NK-92 (cell line): ENCODE data around the gene ALS2CL.
A peak's percentile ranks its signal among the peaks of the same experiment; 100 is the strongest.
"Not testable (repeated sequence)": the region's sequence is repeated elsewhere in the genome, so short reads cannot be mapped to it uniquely, and the experiment has no call there.

Source experiments
- DNase-seq: peaks from one replicate; lab custom pipeline; 2025; ENCODE audit not compliant: unreplicated experiment; lab: John Stamatoyannopoulos, UW

Gene ALS2CL, protein sequence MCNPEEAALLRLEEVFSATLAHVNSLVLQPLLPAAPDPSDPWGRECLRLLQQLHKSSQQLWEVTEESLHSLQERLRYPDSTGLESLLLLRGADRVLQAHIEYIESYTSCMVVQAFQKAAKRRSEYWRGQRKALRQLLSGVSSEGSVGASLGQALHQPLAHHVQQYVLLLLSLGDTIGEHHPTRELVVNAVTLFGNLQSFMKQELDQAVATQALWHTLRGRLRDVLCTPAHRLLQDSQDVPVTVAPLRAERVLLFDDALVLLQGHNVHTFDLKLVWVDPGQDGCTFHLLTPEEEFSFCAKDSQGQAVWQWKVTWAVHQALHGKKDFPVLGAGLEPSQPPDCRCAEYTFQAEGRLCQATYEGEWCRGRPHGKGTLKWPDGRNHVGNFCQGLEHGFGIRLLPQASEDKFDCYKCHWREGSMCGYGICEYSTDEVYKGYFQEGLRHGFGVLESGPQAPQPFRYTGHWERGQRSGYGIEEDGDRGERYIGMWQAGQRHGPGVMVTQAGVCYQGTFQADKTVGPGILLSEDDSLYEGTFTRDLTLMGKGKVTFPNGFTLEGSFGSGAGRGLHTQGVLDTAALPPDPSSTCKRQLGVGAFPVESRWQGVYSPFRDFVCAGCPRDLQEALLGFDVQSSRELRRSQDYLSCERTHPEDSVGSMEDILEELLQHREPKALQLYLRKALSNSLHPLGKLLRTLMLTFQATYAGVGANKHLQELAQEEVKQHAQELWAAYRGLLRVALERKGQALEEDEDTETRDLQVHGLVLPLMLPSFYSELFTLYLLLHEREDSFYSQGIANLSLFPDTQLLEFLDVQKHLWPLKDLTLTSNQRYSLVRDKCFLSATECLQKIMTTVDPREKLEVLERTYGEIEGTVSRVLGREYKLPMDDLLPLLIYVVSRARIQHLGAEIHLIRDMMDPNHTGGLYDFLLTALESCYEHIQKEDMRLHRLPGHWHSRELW

DNA sequence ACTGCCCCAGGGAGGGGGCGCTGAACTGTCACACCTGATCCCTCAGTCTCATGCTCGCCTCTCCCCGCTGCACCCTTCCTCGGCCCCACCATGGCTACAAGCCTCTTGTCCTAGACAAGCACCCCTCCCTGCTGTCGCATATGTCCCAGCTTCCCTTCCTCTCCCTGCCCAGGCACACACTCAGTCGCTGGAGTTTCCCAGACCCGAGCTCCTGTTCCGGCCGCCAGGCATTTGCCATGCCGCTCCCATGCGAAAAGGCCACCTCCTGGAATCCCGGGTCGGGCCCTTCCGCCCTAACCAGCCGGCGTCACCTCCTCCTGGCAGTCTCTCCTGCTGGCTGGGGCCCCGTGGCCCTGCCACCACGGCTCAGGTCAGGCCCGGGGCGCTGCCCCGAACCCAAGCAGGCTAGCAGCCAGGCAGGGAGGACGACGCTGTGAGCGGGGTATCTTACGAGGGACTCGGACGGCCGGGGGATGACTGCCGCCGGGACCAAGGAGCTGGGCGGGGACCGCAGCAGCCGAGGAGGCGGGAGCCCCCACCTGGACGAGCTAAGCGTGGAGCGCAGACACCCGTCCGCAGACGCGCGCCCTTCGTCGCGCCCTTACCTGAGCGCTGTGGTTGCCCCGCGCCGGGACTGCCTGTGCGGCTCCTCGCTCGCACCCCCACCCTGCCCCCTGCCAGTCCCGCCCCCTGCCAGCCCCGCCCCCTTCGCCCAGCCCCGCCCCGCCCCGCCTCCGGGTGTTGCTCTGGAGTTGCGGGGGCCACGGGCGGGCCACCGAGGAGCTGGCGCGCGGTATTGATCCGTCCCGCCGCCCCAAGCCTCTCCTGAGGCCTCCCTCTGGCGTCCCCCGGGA is at the start of gene ALS2CL:
TSS of gene ALS2CL (minus strand) at position 642 of the 854 bp plus-strand sequence. CDS start 4,239 bp downstream, outside the sequence.
- peak; percentile 10 for DNase-seq

DNA sequence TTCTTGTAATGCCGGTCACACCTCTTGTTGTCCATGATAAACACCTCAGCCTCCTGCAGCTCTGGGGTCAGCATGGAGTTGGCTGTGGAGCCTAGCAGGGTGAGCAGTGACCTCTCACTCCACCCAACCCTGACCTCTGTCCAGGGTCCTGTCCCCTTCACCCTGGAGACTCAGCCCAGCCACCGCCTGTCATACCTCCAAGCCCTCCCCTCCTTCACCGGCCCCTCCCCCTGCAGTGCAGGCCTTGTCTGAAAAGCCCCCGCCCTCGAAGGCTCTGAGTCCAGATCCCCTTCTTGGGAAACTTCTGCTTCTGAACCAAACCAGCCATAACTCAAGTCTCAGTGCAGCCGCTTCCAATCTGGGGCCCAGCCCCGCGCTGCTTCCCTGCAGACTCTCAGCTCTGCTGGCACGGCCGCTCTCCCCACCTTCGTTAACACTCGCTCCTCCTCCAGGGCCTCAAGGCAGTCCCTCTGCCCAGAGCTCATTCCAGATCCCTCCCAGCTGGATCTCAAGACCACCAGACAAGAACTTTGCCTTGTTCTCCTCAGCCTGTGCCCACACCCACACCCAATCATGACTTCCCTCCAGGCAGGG is 49.6 kb upstream of the ALS2CL start:
- DNase-seq: no peak

DNA sequence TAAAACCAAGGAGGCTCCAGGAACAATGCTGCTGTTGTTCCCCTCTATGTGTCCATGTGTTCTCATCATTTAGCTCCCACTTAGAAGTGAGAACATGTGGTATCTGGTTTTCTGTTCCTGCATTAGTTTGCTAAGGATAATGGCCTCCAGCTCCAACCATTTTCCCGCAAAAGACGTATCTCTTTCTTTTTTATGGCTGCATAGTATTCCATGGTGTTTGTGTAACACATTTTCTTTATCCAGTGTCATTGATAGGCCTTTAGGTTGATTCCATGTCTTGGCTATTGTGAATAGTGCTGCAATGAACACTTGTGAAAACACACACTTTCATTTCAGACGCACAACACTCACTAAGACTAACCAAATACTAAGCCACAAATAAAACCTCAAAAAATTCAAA is 46.1 kb upstream of the ALS2CL start:
- DNase-seq: not testable (repeated sequence)

DNA sequence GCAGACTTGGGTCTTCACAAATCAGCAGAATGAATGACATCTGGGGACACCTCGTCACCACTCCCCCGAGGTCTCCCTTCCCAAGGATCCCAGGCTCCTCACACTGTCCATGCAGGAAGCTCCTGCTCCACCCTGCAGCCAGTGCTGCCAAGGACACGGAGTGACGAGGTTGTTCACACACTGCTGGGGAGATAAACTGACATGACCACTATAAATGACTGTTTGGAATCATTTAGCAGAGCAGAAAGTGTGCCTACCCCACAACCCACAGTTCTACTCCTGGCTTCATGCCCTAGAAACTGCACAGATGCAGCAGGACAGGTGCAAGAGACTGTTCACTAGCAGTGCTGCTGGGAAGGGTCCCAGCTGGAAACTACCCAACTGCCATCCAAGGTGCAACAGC is 43.9 kb upstream of the ALS2CL start:
- no peak for DNase-seq

DNA sequence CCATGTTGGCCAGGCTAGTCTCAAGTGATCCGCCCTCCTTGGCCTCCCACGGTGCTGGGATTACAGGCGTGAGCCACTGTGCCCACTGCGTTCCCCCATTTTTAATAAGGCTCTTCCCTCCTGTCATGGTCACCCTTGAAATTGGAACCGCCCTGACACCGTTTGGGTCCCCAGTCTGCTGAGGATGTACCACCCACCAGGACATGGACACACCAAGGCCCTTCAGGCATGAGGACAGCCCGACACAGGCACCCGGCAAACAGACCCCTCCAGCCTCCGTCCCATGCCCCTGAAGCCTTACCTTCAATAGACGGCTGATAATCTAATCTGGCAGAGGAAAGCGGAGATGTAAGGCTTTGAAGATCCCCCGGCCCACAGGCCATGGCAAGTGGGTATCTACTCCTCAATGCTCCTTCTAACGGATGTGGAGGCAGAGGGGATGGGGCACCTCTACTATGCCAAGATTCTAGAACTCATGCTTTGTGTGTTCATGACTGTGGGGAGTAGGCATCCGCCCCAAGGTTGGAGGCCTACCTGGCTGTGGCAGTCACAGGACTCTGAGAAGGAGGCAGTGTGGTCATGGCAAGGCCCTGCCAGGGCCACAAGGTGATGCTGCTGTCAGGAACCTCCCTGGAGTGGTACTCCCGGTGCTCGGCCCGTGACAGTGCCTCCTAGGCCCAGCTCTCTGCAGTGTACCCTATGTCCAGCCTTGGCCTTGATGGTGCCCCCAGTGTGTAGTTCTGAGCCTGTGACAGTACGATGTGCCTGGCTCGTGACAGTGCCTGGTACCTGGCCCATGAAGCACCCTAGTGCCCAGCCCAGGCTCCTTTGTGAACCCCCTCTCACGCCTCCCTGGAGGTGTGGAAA is 42.8 kb upstream of the ALS2CL start:
- no peak for DNase-seq

DNA sequence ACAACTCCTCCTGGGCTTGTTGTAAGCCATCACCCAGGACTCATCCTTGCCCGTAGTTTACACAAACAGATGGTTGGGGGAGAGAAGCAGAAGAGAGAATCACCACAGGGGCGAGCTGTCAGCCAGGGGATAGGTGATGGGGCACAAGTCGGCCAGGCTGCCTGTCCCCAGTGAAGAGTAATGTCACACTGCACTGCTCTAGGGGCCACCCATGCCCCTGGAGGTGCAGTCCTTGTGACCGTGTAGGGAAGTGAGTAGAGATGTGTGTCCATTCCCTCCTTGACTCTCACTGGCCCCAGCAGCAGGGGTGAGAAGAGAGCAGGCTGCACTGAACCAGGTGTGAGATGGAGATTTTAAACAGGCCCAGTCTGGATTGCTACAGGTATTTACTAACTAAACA is 41.3 kb upstream of the ALS2CL start:
- no peak for DNase-seq

DNA sequence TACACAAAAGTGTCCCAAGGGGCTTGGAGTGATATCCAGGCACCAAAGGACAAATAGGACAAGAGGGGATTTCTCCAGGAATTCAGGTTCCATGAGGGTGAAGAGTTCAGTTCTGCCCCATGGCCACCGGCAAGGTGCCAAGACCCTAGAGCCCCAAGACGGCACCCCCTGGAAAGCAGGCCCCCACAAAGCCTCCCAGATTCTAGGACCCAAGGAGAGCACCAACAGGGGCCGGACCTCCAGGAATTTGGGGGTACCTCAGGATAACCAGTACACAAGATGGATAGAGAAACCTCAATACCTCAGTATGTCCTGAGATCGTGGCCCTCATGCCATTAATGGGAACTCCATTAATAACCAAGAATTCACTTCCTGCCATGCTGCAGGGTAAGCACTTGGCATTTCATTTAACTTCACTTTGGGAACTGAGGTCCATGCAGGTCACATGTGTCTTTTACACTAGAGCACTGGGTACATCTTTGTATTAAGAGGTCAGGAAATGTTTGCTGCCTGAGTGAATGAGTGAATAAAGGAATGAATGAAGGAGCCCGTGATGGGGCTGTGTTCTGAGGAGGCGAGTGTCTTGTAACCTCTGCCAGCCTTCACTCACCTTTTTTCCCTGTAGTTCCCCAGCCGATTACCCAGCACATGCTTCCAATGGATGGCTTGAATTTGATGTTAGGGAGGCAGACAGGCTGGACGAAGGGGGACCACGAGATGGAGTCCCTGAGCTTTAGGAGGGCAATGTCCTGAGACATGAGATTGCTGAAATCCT is 39.7 kb upstream of the ALS2CL start:
- no peak for DNase-seq

DNA sequence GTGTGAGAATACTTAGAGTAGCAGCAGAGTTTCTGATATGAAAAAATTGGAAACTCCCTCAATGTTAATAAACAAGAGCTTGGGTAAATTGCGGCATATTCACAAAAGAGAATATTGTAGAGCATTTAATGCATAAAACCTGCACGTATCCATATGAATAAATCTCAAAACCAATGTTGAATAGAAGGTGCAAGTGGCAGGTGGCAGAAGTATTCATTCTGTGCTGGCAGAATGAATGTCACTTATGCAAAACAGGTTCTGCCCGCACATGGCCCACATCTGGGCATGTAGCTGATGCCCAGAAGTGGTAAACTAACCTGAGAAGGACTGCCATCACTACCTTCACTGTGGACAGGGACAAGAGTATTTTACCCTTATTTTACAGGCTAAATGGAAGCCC is 38.3 kb upstream of the ALS2CL start:
- DNase-seq: no peak

DNA sequence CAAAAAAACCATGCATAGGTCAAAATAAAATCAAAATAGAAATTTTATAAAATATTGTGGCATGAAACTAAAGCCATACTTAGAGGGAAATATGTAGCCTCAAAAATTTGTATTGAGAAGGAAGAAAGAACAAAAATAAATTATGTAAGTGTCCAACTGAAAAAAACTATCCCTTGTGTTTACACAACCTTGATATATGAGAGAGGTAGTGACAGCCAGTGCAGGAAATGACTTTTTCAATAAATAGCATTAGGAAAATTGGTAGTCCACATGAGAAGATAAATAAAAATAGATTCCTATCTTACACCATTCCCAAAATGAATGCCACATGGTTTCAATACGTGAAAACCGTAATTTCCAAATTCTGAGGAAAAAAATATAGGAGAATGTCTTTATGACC is 37.3 kb upstream of the ALS2CL start:
- DNase-seq: no peak

DNA sequence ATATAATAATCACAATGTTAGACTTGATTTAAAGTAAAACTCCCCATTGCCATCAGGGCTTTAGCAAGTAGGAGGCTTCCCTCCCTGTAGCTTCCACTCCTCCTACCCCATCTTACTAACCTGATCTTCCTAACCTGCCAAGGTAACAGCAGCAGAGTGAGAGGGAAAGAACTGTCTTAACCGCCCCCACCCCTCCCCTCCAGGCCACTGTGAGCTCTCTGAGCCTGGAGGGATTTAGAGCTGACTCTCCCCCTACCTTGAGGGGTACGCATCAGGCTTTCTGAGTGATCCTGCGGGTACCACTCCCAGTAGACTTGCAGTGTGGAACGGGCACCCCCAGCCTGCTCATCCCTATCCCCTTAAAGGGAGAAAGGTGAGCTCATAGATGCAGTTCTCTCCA is 35.6 kb upstream of the ALS2CL start:
- no peak for DNase-seq

DNA sequence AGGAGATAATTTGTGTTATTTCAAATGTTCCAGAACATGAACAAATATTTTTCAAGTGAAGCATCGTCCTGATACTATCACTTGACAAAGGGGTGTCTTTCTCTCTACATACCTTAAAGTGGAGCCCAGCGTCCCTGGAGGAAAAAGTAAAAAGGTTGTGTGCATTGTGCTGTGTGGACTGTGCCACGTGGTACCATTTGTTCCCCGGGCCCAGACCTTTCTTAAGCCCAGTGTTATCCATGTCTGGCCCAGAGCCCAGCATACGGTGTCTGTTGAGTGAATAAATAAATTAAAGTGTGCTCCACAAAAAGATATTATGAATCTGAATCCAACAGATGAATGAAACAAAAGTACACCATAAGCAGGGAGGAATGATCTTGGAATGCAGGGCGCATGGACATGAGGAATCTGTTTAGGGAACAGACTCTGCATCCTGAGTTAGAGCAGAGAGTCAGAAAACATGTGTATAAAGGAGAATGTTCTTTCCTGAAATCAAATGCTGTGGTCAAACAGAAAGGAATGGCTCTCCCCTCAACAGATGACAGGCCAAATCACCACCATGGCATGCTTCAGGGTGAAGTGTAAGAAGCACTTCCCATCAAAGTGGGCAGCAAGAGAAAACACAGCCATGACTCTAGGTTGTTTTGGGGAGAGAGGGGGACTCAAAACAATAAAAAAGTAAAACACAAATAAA is 32.3 kb upstream of the ALS2CL start:
- no peak for DNase-seq

DNA sequence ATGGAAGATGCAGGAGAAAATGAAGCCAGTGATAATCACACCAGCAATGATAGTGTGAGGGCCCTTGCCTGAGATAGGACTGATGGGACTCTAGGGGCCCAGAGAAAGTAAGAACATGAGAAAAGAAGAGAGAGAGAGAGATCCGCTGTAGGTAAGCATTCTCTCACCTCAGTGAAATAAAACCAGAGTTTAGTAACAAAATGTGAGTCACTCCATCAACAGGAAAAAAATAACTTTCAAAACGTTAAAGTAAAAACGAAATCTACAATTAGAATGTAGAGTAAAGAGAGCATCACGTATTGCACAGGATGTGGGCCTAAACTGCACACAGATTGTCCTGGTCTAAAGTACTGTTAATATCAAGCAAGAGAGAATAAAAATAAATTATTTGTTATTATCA is 30.9 kb upstream of the ALS2CL start:
- no peak for DNase-seq

DNA sequence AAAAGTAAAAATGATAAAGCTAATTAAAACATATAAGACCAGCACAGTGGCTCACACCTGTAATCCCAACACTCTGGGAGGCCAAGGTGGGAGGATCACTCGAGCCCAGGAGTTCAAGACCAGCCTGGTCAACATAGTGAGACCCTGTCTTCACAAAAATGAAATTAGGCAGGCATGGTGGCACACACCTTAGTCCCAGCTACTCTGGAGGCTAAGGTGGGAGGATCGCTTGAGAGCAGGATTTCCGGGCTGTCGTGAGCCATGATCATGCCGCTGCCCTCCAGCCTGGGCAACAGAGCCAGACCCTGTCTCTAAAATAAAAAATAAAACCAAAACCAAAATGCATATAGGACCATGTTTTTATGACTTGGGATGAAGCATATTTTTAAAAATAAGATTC is 29.0 kb upstream of the ALS2CL start:
- DNase-seq: no peak

DNA sequence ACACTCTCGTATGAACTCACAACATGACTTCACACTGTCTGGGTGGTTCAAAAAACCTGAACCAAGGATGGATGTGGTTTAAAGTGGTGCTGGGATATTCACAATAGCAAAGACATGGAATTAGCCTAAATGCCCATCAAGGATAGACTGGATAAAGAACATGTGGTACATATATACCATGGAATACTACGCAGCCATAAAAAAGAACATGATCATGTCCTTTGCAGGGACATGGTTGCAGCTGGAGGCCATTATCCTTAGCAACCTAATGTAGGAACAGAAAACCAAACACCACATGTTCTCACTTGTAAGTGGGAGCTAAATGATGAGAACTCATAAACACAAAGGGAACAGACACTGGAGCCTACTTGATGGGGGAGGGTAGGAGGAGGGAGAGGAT is 27.5 kb upstream of the ALS2CL start:
- DNase-seq: no peak

DNA sequence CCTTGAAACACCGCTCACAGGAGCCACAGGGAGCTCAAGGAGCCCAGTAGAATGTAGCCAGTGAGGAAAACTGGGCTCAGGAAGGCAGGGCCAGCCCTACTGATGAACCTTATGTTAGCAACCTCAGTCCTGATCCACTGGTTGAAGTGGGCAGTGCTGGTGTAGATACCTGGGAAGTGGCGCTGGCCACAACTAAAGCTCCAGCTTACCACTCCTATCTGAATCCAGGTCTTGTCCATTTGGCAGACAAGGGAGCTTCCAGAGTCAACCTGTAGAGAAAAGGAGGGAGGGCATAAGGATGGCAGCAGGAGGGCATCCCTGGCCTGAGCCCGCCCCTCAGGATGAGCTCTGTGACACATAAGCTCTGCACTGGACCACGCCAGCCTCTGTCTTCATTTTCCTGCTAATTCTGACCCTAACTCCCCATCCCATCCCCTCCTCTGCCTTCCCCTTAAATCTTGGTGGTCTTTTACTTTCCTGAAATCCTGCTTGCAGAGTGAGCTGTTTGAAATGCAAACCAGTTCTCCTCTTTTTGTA is 26.3 kb upstream of the ALS2CL start:
- DNase-seq: no peak

DNA sequence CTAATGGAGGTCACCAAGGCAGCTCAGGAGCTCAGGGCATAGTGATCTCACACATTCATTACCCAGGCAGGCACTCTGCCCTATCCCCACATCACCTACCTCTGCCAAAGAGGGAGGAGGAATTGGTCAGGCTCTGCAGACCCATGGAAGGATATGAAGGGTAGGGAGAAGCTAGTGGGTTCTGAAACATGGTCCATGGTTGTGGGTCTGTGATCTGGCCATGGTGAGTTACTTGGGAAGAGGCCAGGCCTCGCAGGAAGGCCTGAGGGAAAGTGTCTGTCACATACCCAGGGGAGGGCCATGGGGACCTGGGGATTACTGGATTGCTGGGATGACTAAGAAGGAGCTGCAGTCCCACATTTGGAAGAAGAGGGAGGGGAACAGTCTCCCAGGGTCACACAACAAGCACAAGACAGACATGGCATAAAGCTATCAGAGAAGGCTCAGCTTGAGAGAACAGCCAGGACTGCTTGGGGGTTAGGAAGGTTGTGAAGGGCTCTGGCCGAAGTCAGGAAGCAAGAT is 25.6 kb upstream of the ALS2CL start:
- DNase-seq: no peak

DNA sequence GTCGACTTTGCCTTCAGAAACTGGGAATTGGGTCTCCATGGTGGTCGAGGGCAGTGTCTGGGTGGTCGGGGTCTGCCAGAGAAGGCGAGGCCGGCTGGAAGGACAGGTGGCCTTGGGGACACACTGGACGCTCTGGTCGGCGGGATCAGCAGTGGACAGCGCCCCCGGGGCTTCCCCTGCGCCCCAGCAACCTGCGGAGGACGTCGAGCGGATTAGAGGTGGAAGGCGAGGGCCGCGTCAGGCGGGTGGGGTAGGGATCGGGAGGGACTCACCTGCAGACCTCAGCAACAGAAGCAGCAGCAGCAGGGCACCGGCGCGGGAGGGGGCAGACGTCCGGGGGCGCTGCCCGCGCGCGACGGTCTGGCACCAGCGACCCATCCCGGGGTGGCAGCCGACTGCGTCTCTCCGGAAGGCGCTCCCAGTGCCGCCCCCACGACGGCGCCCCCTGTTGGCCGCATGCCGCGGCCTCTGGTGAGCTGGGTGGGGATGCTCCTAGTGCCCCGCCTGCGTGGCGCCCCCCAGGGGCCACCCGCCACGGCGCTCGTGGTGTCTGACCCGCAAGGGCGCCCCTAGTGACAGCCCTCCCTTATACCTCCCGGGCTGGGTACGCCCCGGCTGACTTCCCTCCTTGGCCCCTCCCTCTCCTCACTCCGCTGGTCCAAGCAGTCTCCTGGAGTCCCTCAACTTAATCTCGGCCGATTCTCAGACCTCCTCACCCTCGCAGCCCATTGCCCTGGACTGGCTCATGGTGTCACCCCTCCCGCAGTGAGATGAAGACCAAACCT is 24.2 kb upstream of the ALS2CL start, which contains the start of gene PRSS50:
TSS of gene PRSS50 (minus strand) at position 423 of the 785 bp plus-strand sequence. CDS start at position 378, 45 bp downstream.
- no peak for DNase-seq
